Measurements from ENCODE around the gene PTPRJ.

The PTPRJ gene

DNA sequence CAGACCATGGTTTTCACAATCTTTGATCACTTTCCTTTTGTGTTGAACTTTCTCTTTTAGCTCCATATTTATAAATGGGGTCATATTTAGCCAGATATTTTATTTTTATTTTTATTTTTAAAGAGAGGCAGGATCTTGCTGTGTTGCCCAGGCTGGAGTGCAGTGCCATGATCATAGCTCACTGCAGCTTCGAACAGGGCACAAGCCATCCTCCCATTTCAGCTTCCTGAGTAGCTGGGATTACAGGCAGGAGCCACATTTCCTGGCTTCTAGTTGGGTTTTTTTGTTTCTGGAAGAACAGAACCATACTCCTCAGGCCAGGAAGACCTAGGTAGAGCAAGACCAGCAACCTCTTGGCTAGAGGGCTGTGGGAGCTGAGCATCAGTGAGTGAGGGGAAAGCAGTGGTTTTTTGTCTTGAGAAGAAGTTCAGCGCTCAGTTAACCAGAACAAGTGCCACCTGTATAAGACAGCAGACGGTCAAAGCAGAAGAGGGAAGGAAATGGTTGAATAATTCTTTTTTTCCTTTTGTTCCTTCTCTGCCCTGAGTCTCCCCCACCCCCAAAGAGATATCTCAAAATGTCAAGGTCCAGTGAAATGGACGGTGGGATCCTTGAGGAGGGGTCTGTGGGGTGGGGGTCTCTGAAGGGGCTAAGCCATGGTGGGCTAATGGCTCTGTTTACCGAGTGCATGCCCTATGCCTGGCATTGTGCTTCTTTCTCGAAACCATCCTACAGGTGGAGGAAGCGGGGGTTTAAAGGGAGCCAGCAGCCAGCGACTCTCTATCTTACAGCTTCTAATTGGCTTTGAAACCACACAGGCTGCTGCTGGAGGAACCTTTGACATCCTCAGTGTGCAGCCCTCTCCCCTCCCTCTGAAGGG, 63.0 kb downstream of the PTPRJ start:
- no peak for DNase-seq

- DNase-seq, result no peak
Observed at GRCh38 chr11:48043991-48044512, 63.7 kb downstream of the PTPRJ start.

DNA sequence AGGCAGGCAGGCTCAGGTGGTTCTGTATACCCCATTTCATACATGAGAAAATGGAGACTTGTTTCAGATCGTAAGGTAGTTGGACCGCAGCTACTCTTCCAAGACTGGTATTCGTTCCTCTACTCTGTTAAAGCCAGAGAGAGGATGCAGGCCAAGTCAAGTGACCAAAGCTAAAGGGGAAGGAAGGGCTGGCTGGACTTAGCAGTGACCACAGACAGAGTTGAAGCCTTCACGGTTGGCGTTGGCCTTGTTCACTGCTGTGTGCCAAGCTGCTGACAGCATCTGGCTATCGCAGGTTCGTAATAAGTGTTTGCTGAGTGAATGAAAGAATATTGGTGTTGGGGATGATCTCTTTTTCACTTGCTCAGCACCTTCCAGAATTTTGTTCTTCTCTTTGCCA, 64.2 kb downstream of the PTPRJ start:
- DNase-seq, result no peak

DNA sequence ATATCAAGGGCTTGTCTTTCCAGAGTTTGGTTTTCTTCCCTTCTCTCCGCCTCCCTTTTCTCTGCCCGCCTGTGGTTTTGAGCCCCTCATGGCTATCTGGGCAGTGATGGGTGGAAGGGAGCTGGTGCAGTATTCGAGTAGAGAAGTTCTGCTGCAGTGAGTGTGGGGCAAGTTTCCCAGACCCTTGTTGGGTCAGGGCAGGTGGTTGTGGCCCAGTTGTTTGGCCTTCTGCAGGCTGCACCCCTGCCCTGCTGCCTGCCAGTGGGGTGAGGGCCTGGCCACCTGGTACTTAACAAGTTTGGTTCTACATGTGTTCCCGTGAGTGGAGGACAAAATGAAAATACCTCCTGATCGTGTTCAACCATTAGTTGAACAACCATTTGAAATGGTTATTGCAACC, 65.2 kb downstream of the PTPRJ start:
- DNase-seq, result no peak

GRCh38 chr11:48047616-48048015, 67.3 kb downstream of the PTPRJ start:
- DNase-seq, result no peak

DNA sequence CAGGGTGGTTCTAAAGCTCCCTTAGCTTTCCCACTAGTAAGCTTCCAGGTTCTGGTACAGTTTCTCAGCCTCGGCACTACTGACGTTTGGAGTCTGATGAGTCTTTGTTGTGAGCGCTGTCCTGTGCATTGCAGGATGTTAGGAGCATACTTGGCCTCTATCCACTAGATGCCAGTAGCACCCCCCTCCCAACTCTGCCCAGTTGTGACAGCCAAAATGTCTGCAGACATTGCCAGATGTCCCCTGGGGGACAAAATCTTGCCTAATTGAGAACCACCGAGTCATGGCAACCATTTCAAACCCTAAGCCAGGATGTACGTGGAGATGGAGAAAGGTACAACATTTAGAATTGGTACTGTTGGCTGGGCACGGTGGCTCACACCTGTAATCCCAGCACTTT, 68.7 kb downstream of the PTPRJ start:
- no peak for DNase-seq

- no peak for DNase-seq
Observed at GRCh38 chr11:48050304-48050703, 69.9 kb downstream of the PTPRJ start.

GRCh38 chr11:48051217-48051830, 71.0 kb downstream of the PTPRJ start:
- DNase-seq, result no peak

DNA sequence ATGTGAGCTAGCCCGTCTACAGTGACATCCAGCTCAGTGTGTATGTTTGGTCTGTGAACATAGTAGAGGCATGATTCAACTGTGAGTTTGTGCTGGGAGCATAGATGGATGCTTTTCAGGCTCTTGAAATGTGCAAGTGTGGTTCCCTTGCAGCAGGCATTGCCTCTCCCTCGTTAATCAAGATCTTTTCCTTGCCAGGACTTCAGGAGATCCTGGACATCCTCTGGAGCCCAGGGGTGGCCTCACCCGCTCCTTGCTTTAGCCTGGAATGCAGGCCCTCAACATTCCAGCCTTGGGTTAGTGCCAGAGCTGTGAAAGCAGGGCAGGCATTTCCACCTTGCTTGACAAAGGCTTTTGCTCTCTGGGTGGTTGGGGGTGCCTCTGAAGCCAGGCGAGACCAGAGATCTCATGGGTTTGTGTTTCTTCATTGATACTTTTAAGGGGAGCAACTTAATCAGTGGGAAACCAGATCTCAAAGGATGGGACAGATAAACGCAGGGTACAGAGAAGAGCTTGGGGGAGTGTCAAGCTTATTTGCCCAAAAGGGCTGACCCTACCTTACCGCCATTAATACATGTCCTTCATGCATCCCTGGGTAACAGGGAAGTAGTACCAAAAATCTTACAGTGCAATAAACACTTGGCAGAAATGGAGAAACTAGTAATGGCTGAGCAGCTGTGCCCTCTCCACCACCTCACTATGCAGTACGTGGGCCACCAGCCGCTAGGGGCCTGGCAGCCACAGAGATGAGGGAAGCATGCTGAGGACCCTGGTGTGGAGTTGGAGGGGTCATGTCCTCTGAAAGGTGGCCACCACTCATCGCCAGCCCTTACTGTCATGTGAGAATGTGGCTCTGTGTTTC, 72.1 kb downstream of the PTPRJ start:
- DNase-seq, result peak; percentile 94

DNA sequence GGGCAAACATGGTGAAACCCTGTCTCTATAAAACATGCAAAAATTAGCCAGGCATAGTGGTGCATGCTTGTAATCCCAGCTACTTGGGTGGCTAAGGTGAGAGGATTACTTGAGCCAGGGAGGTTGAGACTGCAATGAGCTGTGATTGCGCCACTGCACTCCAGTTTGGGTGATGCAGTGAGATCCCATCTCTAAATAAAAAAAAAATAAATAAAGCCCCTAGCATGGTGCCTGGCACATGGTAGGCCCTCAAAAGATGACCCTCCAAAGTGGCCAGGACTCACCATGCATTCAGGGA, 74.6 kb downstream of the PTPRJ start:
- DNase-seq, result no peak

GRCh38 chr11:48055292-48056132, 75.2 kb downstream of the PTPRJ start:
- no peak for DNase-seq

GRCh38 chr11:48056325-48057183, 76.2 kb downstream of the PTPRJ start:
- no peak for DNase-seq

- DNase-seq, result no peak
Observed at GRCh38 chr11:48058064-48058463, 77.7 kb downstream of the PTPRJ start.

GRCh38 chr11:48058788-48059187, 78.4 kb downstream of the PTPRJ start:
- DNase-seq, result no peak

DNA sequence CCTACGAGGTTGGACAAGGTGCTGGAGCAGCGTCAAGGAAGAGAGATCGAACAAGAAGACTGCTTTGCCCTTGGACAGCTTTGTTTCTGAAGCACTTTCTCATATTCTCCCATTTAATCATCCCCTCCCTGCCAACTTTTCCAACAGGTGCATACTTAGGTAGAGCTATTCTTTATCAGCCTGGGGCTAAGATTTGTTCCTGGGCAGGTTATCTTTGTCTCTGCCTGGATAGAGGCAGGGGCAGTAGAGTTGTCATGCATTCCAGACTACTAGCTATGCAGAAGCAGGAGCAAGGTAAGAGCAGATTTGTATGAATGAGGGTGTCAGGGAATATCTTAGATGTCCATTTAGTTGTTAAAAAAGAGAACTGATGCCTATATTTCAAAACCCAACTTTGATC, 82.3 kb downstream of the PTPRJ start:
- no peak for DNase-seq

DNA sequence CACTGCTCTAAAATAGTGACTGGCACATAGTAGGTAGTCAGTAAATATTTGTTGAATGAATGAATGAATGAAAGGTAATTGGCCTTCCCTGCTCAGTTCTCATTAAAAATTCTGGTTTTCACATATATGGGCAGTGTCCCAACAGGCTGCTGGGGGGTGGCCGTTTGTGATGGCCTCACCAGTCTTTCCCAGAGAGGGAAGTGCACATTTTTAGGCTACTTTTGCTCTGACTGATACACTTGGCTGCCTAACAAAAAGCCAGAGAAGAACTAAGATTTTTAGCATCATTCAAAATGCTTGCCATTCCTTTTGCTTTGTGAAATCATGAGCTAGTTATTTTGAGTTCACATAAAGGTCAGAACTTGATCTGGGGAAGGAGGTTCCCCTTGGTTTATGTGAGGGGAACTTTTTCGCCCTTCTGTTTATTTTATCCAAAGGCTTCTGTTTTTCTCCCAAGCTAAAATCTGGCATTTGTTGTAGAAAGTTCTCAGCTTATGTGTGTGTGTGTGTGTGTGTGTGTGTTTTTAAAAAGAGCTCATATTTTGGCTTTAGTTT, 83.1 kb downstream of the PTPRJ start:
- DNase-seq, result no peak

- no peak for DNase-seq
Observed at GRCh38 chr11:48064306-48064705, 83.9 kb downstream of the PTPRJ start.

DNA sequence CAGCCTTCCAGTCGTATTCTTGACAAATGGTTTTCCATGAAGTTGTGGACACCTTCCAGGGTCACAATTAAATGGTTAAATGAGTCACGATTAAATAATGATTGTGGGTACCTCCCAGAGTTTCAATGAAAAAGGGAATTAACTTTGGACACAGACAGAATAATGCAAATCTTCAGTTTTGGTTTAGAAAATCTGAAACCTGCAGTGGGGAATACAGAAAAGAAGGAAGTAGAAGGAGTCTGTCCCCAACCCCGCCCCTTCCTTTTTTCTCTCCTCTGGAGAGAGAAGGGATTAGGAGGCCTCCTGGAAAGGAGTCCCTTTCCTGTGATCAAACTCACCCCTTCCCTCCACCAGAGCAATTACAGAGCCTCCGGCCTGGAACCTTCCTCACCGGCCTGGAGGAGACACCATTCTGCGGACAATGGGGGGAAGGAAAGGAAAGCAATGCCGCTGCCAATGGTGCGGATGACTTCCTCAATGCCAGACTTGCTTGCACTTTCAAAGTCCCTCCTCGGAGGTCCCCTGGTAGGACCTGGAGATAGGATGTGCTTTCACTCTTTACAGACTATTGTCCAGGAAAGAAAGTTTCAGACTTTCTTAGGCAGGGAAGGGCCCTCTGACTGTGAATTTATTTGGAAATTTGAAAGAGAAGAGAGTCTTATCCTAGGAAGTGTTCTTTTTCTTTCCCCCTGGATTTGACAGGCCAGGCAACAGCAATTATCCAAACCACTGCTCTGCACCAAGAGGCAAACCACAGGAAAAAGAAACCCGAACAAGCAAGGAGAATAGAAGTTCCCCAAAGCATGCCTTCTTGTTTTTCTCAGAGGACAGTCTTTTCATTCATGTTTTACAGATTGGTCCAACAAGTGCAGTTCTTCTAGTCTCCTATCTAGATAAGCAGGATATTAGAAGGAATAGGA, 86.8 kb downstream of the PTPRJ start:
- DNase-seq, result no peak

GRCh38 chr11:48073031-48073861, 92.9 kb downstream of the PTPRJ start:
- peak; percentile 32 for DNase-seq
